GM19452 (cell line): ENCODE measurements around the gene TRABD2B.

Experiments
- ATAC-seq: cut with Tn5 transposase; IDR thresholded peaks from one replicate; pipeline ENCODE4 v1.9.1; 2021; ENCODE audit not compliant: unreplicated experiment

TRABD2B gene

GRCh38 chr1:47997289-47998200 is at the start of gene TRABD2B:
TSS of gene TRABD2B (minus strand) at chr1:47997385.
- peak; percentile 87 for ATAC-seq

- ATAC-seq = no peak
Observed at GRCh38 chr1:48044311-48044710, 47.1 kb upstream of the TRABD2B start.

- no peak for ATAC-seq
Observed at GRCh38 chr1:48043622-48044021, 46.4 kb upstream of the TRABD2B start.

GRCh38 chr1:48040154-48040553 is 43.0 kb upstream of the TRABD2B start:
- ATAC-seq = no peak

- ATAC-seq = no peak
Observed at GRCh38 chr1:48039088-48040054, 42.2 kb upstream of the TRABD2B start.

GRCh38 chr1:48038270-48038767 is 41.1 kb upstream of the TRABD2B start:
- ATAC-seq = no peak

GRCh38 chr1:48036710-48037355 is 39.6 kb upstream of the TRABD2B start:
- ATAC-seq = no peak

GRCh38 chr1:48035371-48036141 is 38.4 kb upstream of the TRABD2B start:
- ATAC-seq = no peak

- ATAC-seq = no peak
Observed at GRCh38 chr1:48033495-48034045, 36.4 kb upstream of the TRABD2B start.

- no peak for ATAC-seq
Observed at GRCh38 chr1:48031676-48032075, 34.5 kb upstream of the TRABD2B start.

- no peak for ATAC-seq
Observed at GRCh38 chr1:48030696-48031365, 33.6 kb upstream of the TRABD2B start.

- ATAC-seq = no peak
Observed at GRCh38 chr1:48030211-48030610, 33.0 kb upstream of the TRABD2B start.

GRCh38 chr1:48028218-48029069 is 31.3 kb upstream of the TRABD2B start:
- ATAC-seq = no peak

GRCh38 chr1:48027533-48027835 is 30.3 kb upstream of the TRABD2B start:
- no peak for ATAC-seq

- no peak for ATAC-seq
Observed at GRCh38 chr1:48026701-48027532, 29.7 kb upstream of the TRABD2B start.

- no peak for ATAC-seq
Observed at GRCh38 chr1:48026275-48026674, 29.1 kb upstream of the TRABD2B start.

GRCh38 chr1:48025076-48025475 is 27.9 kb upstream of the TRABD2B start:
- ATAC-seq = no peak

GRCh38 chr1:48023488-48023887 is 26.3 kb upstream of the TRABD2B start:
- ATAC-seq = no peak
